Measurements from ENCODE around the gene TCTN1.

- TF ChIP-seq POLR2A (IDR thresholded peaks at IDR 0.05; ENCODE audit: low read depth, low read length): no peak
- no peak for TF ChIP-seq POLR2AphosphoS5 (IDR thresholded peaks at IDR 0.05; ENCODE audit: low read depth, low read length)
Measured at GRCh38 chr12:110574044-110574443, 39.9 kb upstream of the TCTN1 start.
